H1 (cell line): ENCODE measurements around the gene TMEM63A. TPM values are rescaled to one million over a fixed set of nuclear protein-coding genes. Genes with fewer than 3 reads are reported as not detected.

Experiments
- CTCF ChIA-PET: fragments of 300-600 bp; sonication (Branson Sonifier 250); formaldehyde crosslinking; loops from one replicate; lab custom pipeline; 2021; ENCODE audit not compliant: partially characterized antibody; lab: Charles Lee
- POLR2A ChIA-PET: fragments of 300-600 bp; sonication (Branson Sonifier 250); formaldehyde crosslinking; loops from one replicate; lab custom pipeline; 2021; ENCODE audit warnings: inconsistent platforms; ENCODE audit not compliant: partially characterized antibody; lab: Charles Lee
- DNase-seq, 2 experiments: peaks; one replicate each; pipeline versions ENCODE4 v3.0.0 to v3.0.0-alpha.2; 2010 to 2022; ENCODE audit warnings: low spot score in 2 of 2, low read depth in 1 of 2, mixed read lengths in 1 of 2
- FAIRE-seq: peaks from 2 replicates; lab custom pipeline; 2011; peaks lifted over from hg19 to GRCh38; lab: Jason Lieb, UNC
- H2AFZ ChIP-seq: 2 replicates; pipeline ENCODE4 v1.8.1; 2012; ENCODE audit warnings: low read length, inconsistent platforms
- H2AK5ac ChIP-seq: 2 replicates; pipeline ENCODE4 v1.6.1; 2013; ENCODE audit warnings: low read depth, low read length
- H2BK120ac ChIP-seq: replicated peaks from 2 replicates; pipeline ENCODE3; 2013; ENCODE audit warnings: low read depth, low read length, inconsistent platforms
- H2BK12ac ChIP-seq: 2 replicates; pipeline ENCODE4 v1.6.1; 2013; ENCODE audit warnings: low read depth, low read length
- H2BK15ac ChIP-seq: 2 replicates; pipeline ENCODE4 v1.6.1; 2013; ENCODE audit warnings: low read length
- H2BK20ac ChIP-seq: 2 replicates; pipeline ENCODE4 v1.6.1; 2013; ENCODE audit warnings: low read length
- H2BK5ac ChIP-seq: 2 replicates; pipeline ENCODE4 v1.6.1; 2013; ENCODE audit warnings: low read depth, low read length
- H3K14ac ChIP-seq: 2 replicates; pipeline ENCODE4 v1.6.1; 2013; ENCODE audit warnings: inconsistent platforms; ENCODE audit not compliant: insufficient read length
- H3K18ac ChIP-seq: 2 replicates; pipeline ENCODE4 v1.6.1; 2013; ENCODE audit warnings: low read length; ENCODE audit errors: extremely low read depth
- H3K23ac ChIP-seq: 2 replicates; pipeline ENCODE4 v1.6.1; 2013; ENCODE audit warnings: inconsistent platforms; ENCODE audit not compliant: insufficient read length
- H3K23me2 ChIP-seq: 2 replicates; pipeline ENCODE4 v1.6.1; 2013; ENCODE audit warnings: low read depth, low read length
- H3K27ac ChIP-seq: 2 replicates; pipeline ENCODE4 v1.6.1; 2011; ENCODE audit warnings: low read depth, low read length, inconsistent platforms
- H3K27me3 ChIP-seq, 4 experiments: replicated peaks in 1 of 4; 1 replicate in 1 of 4; 2 replicates in 3 of 4; pipeline versions ENCODE4 v1.6.1 to v1.8.1; 2011 to 2013; ENCODE audit warnings: low read length in 3 of 4, mild to moderate bottlenecking in 3 of 4, inconsistent platforms in 2 of 4, mixed read lengths in 2 of 4, moderate library complexity in 1 of 4; ENCODE audit not compliant: control insufficient read depth in 3 of 4, insufficient read depth in 3 of 4; ENCODE audit errors: extremely low read depth in 1 of 4
- H3K36me3 ChIP-seq, 4 experiments: 2 replicates each; pipeline versions ENCODE4 v1.6.1 to v1.8.1; 2011 to 2013; ENCODE audit warnings: mild to moderate bottlenecking in 4 of 4, low read length in 3 of 4, moderate library complexity in 2 of 4, control low read depth in 1 of 4, inconsistent platforms in 1 of 4; ENCODE audit not compliant: insufficient read depth in 4 of 4, control insufficient read depth in 2 of 4
- H3K4ac ChIP-seq: replicated peaks from 2 replicates; pipeline ENCODE3; 2013; ENCODE audit warnings: low read length, low read depth, mixed read lengths, inconsistent platforms; ENCODE audit not compliant: insufficient read length
- H3K4me1 ChIP-seq, 4 experiments: replicated peaks in 1 of 4; 1 replicate in 1 of 4; 2 replicates in 3 of 4; pipeline versions ENCODE4 v1.6.1 to v1.8.1; 2011 to 2013; ENCODE audit warnings: low read length in 3 of 4, inconsistent platforms in 2 of 4, mixed read lengths in 1 of 4; ENCODE audit not compliant: insufficient read depth in 4 of 4, control insufficient read depth in 3 of 4
- H3K4me2 ChIP-seq, 2 experiments: 2 replicates each; pipeline versions ENCODE4 v1.6.1 to v1.8.1; 2011 to 2013; ENCODE audit warnings: low read depth in 2 of 2, low read length in 2 of 2, control low read depth in 1 of 2, inconsistent platforms in 1 of 2, mild to moderate bottlenecking in 1 of 2; ENCODE audit not compliant: insufficient read depth in 1 of 2
- H3K4me3 ChIP-seq, 4 experiments: fragments of 200-600, 300-600 bp in 1 of 4; sonication (generic), shearing (Covaris generic), sonication (Bioruptor Twin) in 1 of 4; 2 replicates each; pipeline versions ENCODE4 v1.5.1 to v1.8.1; 2011 to 2016; ENCODE audit warnings: low read length in 4 of 4, low read depth in 3 of 4, control low read depth in 2 of 4, inconsistent platforms in 2 of 4, mild to moderate bottlenecking in 2 of 4, mixed read lengths in 1 of 4, moderate library complexity in 1 of 4; ENCODE audit not compliant: insufficient read depth in 2 of 4; ENCODE audit errors: extremely low read depth in 1 of 4
- H3K56ac ChIP-seq: replicated peaks from 2 replicates; pipeline ENCODE3; 2013; ENCODE audit warnings: low read depth, mild to moderate bottlenecking, mixed read lengths, low read length, inconsistent platforms; ENCODE audit not compliant: insufficient read length
- H3K79me1 ChIP-seq: 2 replicates; pipeline ENCODE4 v1.6.1; 2013; ENCODE audit warnings: low read depth, low read length, control low read depth
- H3K79me2 ChIP-seq, 2 experiments: 2 replicates each; pipeline versions ENCODE4 v1.6.1 to v1.8.1; 2012 to 2013; ENCODE audit warnings: low read length in 2 of 2, mild to moderate bottlenecking in 2 of 2, inconsistent platforms in 1 of 2; ENCODE audit not compliant: insufficient read depth in 2 of 2, control insufficient read depth in 1 of 2
- H3K9ac ChIP-seq, 4 experiments: replicated peaks in 1 of 4; 1 replicate in 1 of 4; 2 replicates in 3 of 4; pipeline versions ENCODE4 v1.6.1 to v1.8.1; 2011 to 2013; ENCODE audit warnings: low read depth in 3 of 4, low read length in 3 of 4, control low read depth in 2 of 4, mild to moderate bottlenecking in 2 of 4, moderate library complexity in 2 of 4, inconsistent platforms in 1 of 4; ENCODE audit errors: extremely low read depth in 1 of 4
- H3K9me3 ChIP-seq, 2 experiments: 2 replicates each; pipeline versions ENCODE4 v1.6.1 to v1.8.1; 2012 to 2013; ENCODE audit warnings: mild to moderate bottlenecking in 2 of 2, moderate library complexity in 2 of 2, control low read depth in 1 of 2, inconsistent platforms in 1 of 2, low read depth in 1 of 2, low read length in 1 of 2, mixed read lengths in 1 of 2; ENCODE audit not compliant: insufficient read depth in 2 of 2
- H4K20me1 ChIP-seq, 2 experiments: replicated peaks in 1 of 2; 2 replicates each; pipeline versions ENCODE3 to v1.8.1; 2011 to 2013; ENCODE audit warnings: inconsistent platforms in 2 of 2, low read length in 2 of 2, mild to moderate bottlenecking in 1 of 2; ENCODE audit not compliant: insufficient read depth in 2 of 2, control insufficient read depth in 1 of 2
- H4K5ac ChIP-seq: 2 replicates; pipeline ENCODE4 v1.6.1; 2013; ENCODE audit warnings: low read length, low read depth, mixed read lengths, inconsistent platforms; ENCODE audit not compliant: insufficient read length
- H4K8ac ChIP-seq: 2 replicates; pipeline ENCODE4 v1.8.0; 2013; ENCODE audit warnings: mild to moderate bottlenecking, moderate library complexity, low read length, inconsistent platforms; ENCODE audit not compliant: insufficient read depth; ENCODE audit errors: extremely low read depth
- H4K91ac ChIP-seq: replicated peaks from 2 replicates; pipeline ENCODE3; 2013; ENCODE audit warnings: low read length, mixed read lengths, inconsistent platforms; ENCODE audit not compliant: insufficient read length
- MAFK ChIP-seq: IDR thresholded peaks from 2 replicates; pipeline ENCODE4 v1.6.1; 2012; ENCODE audit warnings: low read depth, mild to moderate bottlenecking, improper control_type of control experiment, low read length
- WGBS, 2 experiments: shearing (Covaris generic) in 1 of 2; methylation state at CpG; one replicate each; pipeline versions ENCODE4 v1.1.6 to v1.1.7; 2013 to 2015; ENCODE audit warnings: low lambda C conversion rate in 2 of 2, mixed read lengths in 2 of 2, inconsistent platforms in 1 of 2, low coverage in 1 of 2, missing lambda C conversion rate in 1 of 2; ENCODE audit not compliant: insufficient replicate concordance in 2 of 2, insufficient coverage in 1 of 2, insufficient read length in 1 of 2; ENCODE audit errors: extremely low coverage in 1 of 2, missing lambda C conversion rate in 1 of 2; 5-methylcytosine and 5-hydroxymethylcytosine counted together
- polyA plus RNA-seq, 7 experiments: library from polyadenylated mRNA; depleted of rRNA in 3 of 7; stranded (reverse) in 5 of 7; unstranded in 2 of 7; fragments of >200 nt in 5 of 7; fragments of 200-250 nt in 2 of 7; gene quantifications; 1 replicate in 5 of 7; 2 replicates in 1 of 7; 4 replicates in 1 of 7; pipeline versions ENCODE4 v1.2.1 to v1.2.3, GENCODE V29; 2011 to 2013; ENCODE audit warnings: missing spikeins in 2 of 7, mixed read lengths in 2 of 7
- total RNA-seq: library from RNA; stranded (reverse); fragmentation: NEBNext Ultra II Directional; extraction: Animal tissue kit (Norgen Biotek cat#: 25700); gene quantifications from 2 replicates; pipeline ENCODE4 v1.2.1, GENCODE V29; 2021

The TMEM63A gene
- total and polyA plus RNA-seq, 2 of the 8 experiments (the other 6 are each of a cell fraction or from before 2014, with no cell fraction given): 26.1 to 55.4 TPM

DNA sequence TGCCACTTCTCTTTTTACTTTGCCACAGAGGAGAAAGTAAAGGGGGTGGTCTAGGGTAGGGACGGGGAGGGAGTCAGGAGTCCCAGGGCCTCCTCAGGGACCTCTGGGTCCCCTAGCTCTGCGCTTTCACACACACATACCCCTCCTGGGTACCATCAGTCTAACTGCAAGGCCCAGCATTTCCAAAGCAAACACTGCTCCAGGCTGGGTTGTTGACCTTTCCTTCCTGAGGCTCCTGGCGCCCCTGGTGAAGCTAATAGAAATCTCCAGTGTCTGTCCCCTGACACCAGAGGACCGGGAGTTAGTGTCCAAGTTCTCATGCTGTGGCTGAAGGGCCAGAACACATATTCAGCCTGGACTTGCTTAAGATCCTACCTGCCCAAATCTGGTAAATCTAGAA lies 3.9 kb downstream of the TMEM63A start:
- peaks cover 24% of the 10 kb centered on the region for H3K79me1 ChIP-seq
- H3K36me3 ChIP-seq: peaks cover 0 to 5% (median 0%) of the 10 kb centered on the region in 4 experiments; a peak in 3 of 8 replicates
- no peak overlapping the region for H3K23ac ChIP-seq
- ChIA-PET CTCF (interaction anchor here (0.7 to 21.3 kb wide), 32 partner anchors 9 to 404 kb away, joined by 3 to 406 read pairs (median 4); partner anchors contain the start of genes LEFTY1, LEFTY2 and PYCR2), POLR2A (interaction anchor here (0.7 to 1.4 kb wide), 7 partner anchors 11 to 121 kb away, joined by 3 to 5 read pairs (median 3); partner anchors contain the start of genes LEFTY1, SDE2 and SRP9)
- H4K20me1 ChIP-seq: peaks cover 2 to 13% of the 10 kb centered on the region in 2 experiments
- H2BK20ac ChIP-seq: no peak overlapping the region
- no peak for TF ChIP-seq MAFK
- H2AFZ ChIP-seq: no peak overlapping the region
- H2BK15ac ChIP-seq: no peak overlapping the region
- FAIRE-seq (no peak), DNase-seq (no peak)
- H3K14ac ChIP-seq: no peak overlapping the region
- 92% methylated on average over 4 of the region's 4 CpGs; no CpG with 5 or more reads in 1 of the 2 experiments for WGBS, 2 experiments
- peaks cover 0 to 9% (median 3%) of the 10 kb centered on the region in 4 experiments; a peak in 4 of 7 replicates for H3K27me3 ChIP-seq
- H3K4me1 ChIP-seq: peaks cover 9 to 20% (median 16%) of the 10 kb centered on the region in 4 experiments
- H3K18ac ChIP-seq: no peak overlapping the region
- H4K91ac ChIP-seq: no peak overlapping the region
- H3K27ac ChIP-seq: no peak overlapping the region
- no peak overlapping the region for H2BK12ac ChIP-seq
- H2AK5ac ChIP-seq: no peak overlapping the region
- H4K8ac ChIP-seq: no peak overlapping the region
- no peak overlapping the region for H3K9ac ChIP-seq
- no peak overlapping the region for H3K4ac ChIP-seq
- H3K23me2 ChIP-seq: peaks cover 9% of the 10 kb centered on the region; the same call in 1 of the 2 replicates
- no peak overlapping the region for H3K4me3 ChIP-seq
- no peak overlapping the region for H3K56ac ChIP-seq
- H2BK120ac ChIP-seq: no peak overlapping the region
- no peak overlapping the region for H4K5ac ChIP-seq
- H2BK5ac ChIP-seq: no peak overlapping the region
- no peak overlapping the region for H3K4me2 ChIP-seq
- no peaks in the 10 kb centered on the region for H3K9me3 ChIP-seq
- H3K79me2 ChIP-seq: peaks cover 0 to 13% of the 10 kb centered on the region in 2 experiments; a peak in 2 of 4 replicates
